Esophagus squamous epithelium (tissue), 5 donors: ENCODE measurements around the gene WBP2NL. TPM values are rescaled to one million over a fixed set of nuclear protein-coding genes. Genes with fewer than 3 reads are reported as not detected.

Experiments
- DNase-seq: peaks from one replicate; lab custom pipeline; 2025; lab: John Stamatoyannopoulos, UW
- H3K27ac ChIP-seq, 4 donors: fragments of 200-600 bp; sonication (generic); one replicate each; pipeline ENCODE4 v1.5.1; 2016 to 2019; ENCODE audit warnings: mild to moderate bottlenecking in 1 of 4
- H3K27me3 ChIP-seq, 4 donors: fragments of 200-600 bp; sonication (generic); 1 replicate in 3 of 4; 2 replicates in 1 of 4; pipeline versions ENCODE4 v1.5.1 to v1.6.0; 2017 to 2021; ENCODE audit warnings: antibody characterized with exemption in 1 of 4
- H3K36me3 ChIP-seq, 3 donors: fragments of 200-600 bp; sonication (generic); one replicate each; pipeline ENCODE4 v1.5.1; 2016 to 2019
- H3K4me1 ChIP-seq, 3 donors: fragments of 200-600 bp; sonication (generic); one replicate each; pipeline ENCODE4 v1.5.1; 2017 to 2019
- H3K4me3 ChIP-seq, 4 donors: fragments of 200-600 bp; sonication (generic); 1 replicate in 3 of 4; 2 replicates in 1 of 4; pipeline ENCODE4 v1.5.1; 2016 to 2019; ENCODE audit warnings: mild to moderate bottlenecking in 2 of 4, moderate library complexity in 1 of 4
- H3K9me3 ChIP-seq, 3 donors: fragments of 200-600 bp; sonication (generic); one replicate each; pipeline ENCODE4 v1.5.1; 2016 to 2019
- CTCF ChIP-seq, 6 experiments: fragments of 450-650 bp in 4 of 6; fragments of 200-600 bp in 2 of 6; sonication (generic) in 2 of 6; IDR thresholded peaks; one replicate each; pipeline ENCODE4 v1.5.1; 2016 to 2019; ENCODE audit warnings: antibody characterized with exemption in 6 of 6, mild to moderate bottlenecking in 4 of 6, moderate library complexity in 4 of 6
- POLR2A ChIP-seq, 4 donors: fragments of 450-650 bp; IDR thresholded peaks; one replicate each; pipeline ENCODE4 v1.6.1; 2017; ENCODE audit warnings: antibody characterized with exemption in 4 of 4, mild to moderate bottlenecking in 4 of 4, moderate library complexity in 3 of 4
- WGBS, 2 donors: methylation state at CpG; one replicate each; pipeline ENCODE4 v1.1.5; 2018; 5-methylcytosine and 5-hydroxymethylcytosine counted together
- intact Hi-C: fragments of 100-400 bp; cut with DNase I; formaldehyde crosslinking; loops from one replicate; pipeline ENCODE4 v1.15.0; 2022
- total RNA-seq, 4 donors: library from RNA; depleted of rRNA; stranded (reverse); fragments of >200 nt; gene quantifications; one replicate each; pipeline ENCODE4 v1.1.0, GENCODE V29; 2016
- donor health status: DM: yes; HTN: yes; CAD: no.

WBP2NL gene
- total RNA-seq, 4 donors from 2014 or later, result 0.08 to 0.95 TPM; not detected in 2

- H3K27ac ChIP-seq, result no peak overlapping the region
Measured at GRCh38 chr22:41975299-41976069, 23.1 kb upstream of the WBP2NL start.

GRCh38 chr22:41976070-41976901, 22.3 kb upstream of the WBP2NL start:
- TF ChIP-seq POLR2A (IDR thresholded peaks at IDR 0.05) (no peak), CTCF (IDR thresholded peaks at IDR 0.05) (no peak)
- 13 to 14% methylated on average over 5 to 6 of the region's 72 CpGs for WGBS, 2 donors
- H3K4me3 ChIP-seq, result peak overlapping the region; percentile 33 to 68 (median 42)
- DNase-seq, result no peak
- H3K36me3 ChIP-seq, result no peaks in the 10 kb centered on the region
- no peaks in the 10 kb centered on the region for H3K9me3 ChIP-seq
- H3K27me3 ChIP-seq, result peaks cover 4 to 79% (median 9%) of the 10 kb centered on the region in 4 donors
- peaks cover 7 to 17% (median 8%) of the 10 kb centered on the region in 3 donors for H3K4me1 ChIP-seq
- intact Hi-C loops, result no loop called here
- H3K27ac ChIP-seq, result no peak overlapping the region

More at GRCh38 chr22:41975299-41976069, 23.1 kb upstream of the WBP2NL start:
- H3K4me3 ChIP-seq, result no peak overlapping the region
- no peaks in the 10 kb centered on the region for H3K36me3 ChIP-seq
- intact Hi-C loops, result no loop called here
- no peak for TF ChIP-seq CTCF (IDR thresholded peaks at IDR 0.05)
- TF ChIP-seq POLR2A (IDR thresholded peaks at IDR 0.05), result no peak
- H3K9me3 ChIP-seq, result no peaks in the 10 kb centered on the region
- peaks cover 4 to 87% (median 9%) of the 10 kb centered on the region in 4 donors for H3K27me3 ChIP-seq
- peaks cover 7 to 17% (median 8%) of the 10 kb centered on the region in 3 donors for H3K4me1 ChIP-seq
- WGBS, 2 donors, result 54 to 62% methylated on average over 12 of the region's 12 CpGs
- DNase-seq, result no peak

- Histone ChIP-seq H3K4me1 (peaks cover 7 to 17% (median 8%) of the 10 kb centered on the region in 3 donors), H3K36me3 (no peaks in the 10 kb centered on the region), H3K27ac (no peak overlapping the region), H3K9me3 (no peaks in the 10 kb centered on the region), H3K27me3 (peaks cover 4 to 72% (median 9%) of the 10 kb centered on the region in 4 donors), H3K4me3 (peak overlapping the region; percentile 17 to 68 (median 42))
- 6 to 10% methylated on average over 2 to 26 of the region's 46 CpGs for WGBS, 2 donors
- intact Hi-C loops, result no loop called here
- DNase-seq, result no peak
- no peak for TF ChIP-seq POLR2A (IDR thresholded peaks at IDR 0.05)
Measured at GRCh38 chr22:41976961-41977566, 21.5 kb upstream of the WBP2NL start.

GRCh38 chr22:41978732-41979131, 19.9 kb upstream of the WBP2NL start:
- Histone ChIP-seq H3K36me3 (no peaks in the 10 kb centered on the region), H3K9me3 (no peaks in the 10 kb centered on the region), H3K4me1 (peaks cover 7 to 17% (median 8%) of the 10 kb centered on the region in 3 donors), H3K27me3 (peaks cover 4 to 55% (median 9%) of the 10 kb centered on the region in 4 donors), H3K4me3 (no peak overlapping the region), H3K27ac (no peak overlapping the region)
- TF ChIP-seq POLR2A (IDR thresholded peaks at IDR 0.05) (no peak), CTCF (IDR thresholded peaks at IDR 0.05) (no peak)
- WGBS, 2 donors, result 100% methylated on average over 1 of the region's 1 CpG
- DNase-seq, result no peak
- intact Hi-C loops, result no loop called here

GRCh38 chr22:41979423-41980250, 19.0 kb upstream of the WBP2NL start:
- Histone ChIP-seq H3K36me3 (no peaks in the 10 kb centered on the region), H3K4me3 (no peak overlapping the region), H3K4me1 (peaks cover 7 to 17% (median 8%) of the 10 kb centered on the region in 3 donors), H3K27ac (no peak overlapping the region), H3K27me3 (peaks cover 4 to 46% (median 9%) of the 10 kb centered on the region in 4 donors), H3K9me3 (no peaks in the 10 kb centered on the region)
- intact Hi-C loops, result no loop called here
- DNase-seq, result no peak
- TF ChIP-seq POLR2A (IDR thresholded peaks at IDR 0.05) (no peak), CTCF (IDR thresholded peaks at IDR 0.05) (no peak)
- 66 to 82% methylated on average over 7 to 9 of the region's 9 CpGs for WGBS, 2 donors
